ENCODE results near the gene GJA4. TPM values are rescaled to one million over a fixed set of nuclear protein-coding genes. Genes with fewer than 3 reads are reported as not detected.

The GJA4 gene
- total RNA-seq (2014; rRNA removed; shearing (Covaris generic)) = not detected in 2 replicates

GRCh38 chr1:34792868-34793727 lies at the start of gene GJA4:
TSS of gene GJA4 (plus strand) at chr1:34792999. CDS start at chr1:34794214, 1,215 bp downstream.
- Histone ChIP-seq H3K4me1 (no peaks in the 10 kb centered on the region), H3K9me3 (replicated peaks) (no peaks in the 10 kb centered on the region), H3K27me3 (peaks cover 3% of the 10 kb centered on the region; the same call in 1 of the 2 replicates), H3K4me3 (no peak within 1 kb of the TSS), H3K27ac (no peak within 1 kb of the TSS), H3K36me3 (no peaks in the 10 kb centered on the region)
- DNase-seq = no peak

DNA sequence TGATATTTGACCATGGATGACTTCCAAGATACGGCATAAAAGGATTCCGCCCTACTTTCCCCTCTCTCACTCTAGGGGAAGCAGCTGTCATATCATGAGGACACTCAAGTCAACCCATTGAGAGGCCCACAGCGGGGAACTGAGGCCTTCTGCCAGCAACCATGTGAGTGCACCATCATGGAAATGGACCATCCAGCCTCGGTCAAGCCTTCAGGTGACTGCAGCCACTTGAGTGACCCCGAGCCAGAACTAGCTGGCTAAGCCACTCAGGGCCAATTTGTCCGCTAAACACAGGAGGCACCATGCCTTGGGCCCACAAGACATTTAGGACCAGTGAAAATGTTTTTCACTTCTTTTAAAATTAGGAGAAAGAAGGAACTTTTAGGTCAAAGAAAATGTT lies 49.0 kb upstream of the GJA4 start:
- Histone ChIP-seq H3K4me1 (no peaks in the 10 kb centered on the region), H3K9me3 (replicated peaks) (no peaks in the 10 kb centered on the region), H3K36me3 (no peaks in the 10 kb centered on the region), H3K27ac (no peak overlapping the region), H3K27me3 (peaks cover 23% of the 10 kb centered on the region), H3K4me3 (no peak overlapping the region)
- no peak for DNase-seq

- Histone ChIP-seq H3K36me3 (no peaks in the 10 kb centered on the region), H3K27ac (no peak overlapping the region), H3K4me1 (no peaks in the 10 kb centered on the region), H3K9me3 (replicated peaks) (no peaks in the 10 kb centered on the region), H3K27me3 (peaks cover 14% of the 10 kb centered on the region), H3K4me3 (no peak overlapping the region)
- DNase-seq = no peak
Measured at GRCh38 chr1:34744851-34745250, 47.9 kb upstream of the GJA4 start.

- no peak overlapping the region for H3K4me3 ChIP-seq
- peaks cover 6% of the 10 kb centered on the region for H3K27me3 ChIP-seq
- H3K9me3 ChIP-seq (replicated peaks) = no peaks in the 10 kb centered on the region
- no peak for DNase-seq
- no peak overlapping the region for H3K27ac ChIP-seq
- H3K36me3 ChIP-seq = no peaks in the 10 kb centered on the region
- H3K4me1 ChIP-seq = no peaks in the 10 kb centered on the region
Measured at GRCh38 chr1:34745666-34746065, 47.1 kb upstream of the GJA4 start.

GRCh38 chr1:34746101-34746500 lies 46.7 kb upstream of the GJA4 start:
- no peaks in the 10 kb centered on the region for H3K36me3 ChIP-seq
- no peaks in the 10 kb centered on the region for H3K4me1 ChIP-seq
- no peaks in the 10 kb centered on the region for H3K9me3 ChIP-seq (replicated peaks)
- H3K27me3 ChIP-seq = peaks cover 4% of the 10 kb centered on the region
- DNase-seq = no peak
- H3K27ac ChIP-seq = no peak overlapping the region
- H3K4me3 ChIP-seq = no peak overlapping the region

DNA sequence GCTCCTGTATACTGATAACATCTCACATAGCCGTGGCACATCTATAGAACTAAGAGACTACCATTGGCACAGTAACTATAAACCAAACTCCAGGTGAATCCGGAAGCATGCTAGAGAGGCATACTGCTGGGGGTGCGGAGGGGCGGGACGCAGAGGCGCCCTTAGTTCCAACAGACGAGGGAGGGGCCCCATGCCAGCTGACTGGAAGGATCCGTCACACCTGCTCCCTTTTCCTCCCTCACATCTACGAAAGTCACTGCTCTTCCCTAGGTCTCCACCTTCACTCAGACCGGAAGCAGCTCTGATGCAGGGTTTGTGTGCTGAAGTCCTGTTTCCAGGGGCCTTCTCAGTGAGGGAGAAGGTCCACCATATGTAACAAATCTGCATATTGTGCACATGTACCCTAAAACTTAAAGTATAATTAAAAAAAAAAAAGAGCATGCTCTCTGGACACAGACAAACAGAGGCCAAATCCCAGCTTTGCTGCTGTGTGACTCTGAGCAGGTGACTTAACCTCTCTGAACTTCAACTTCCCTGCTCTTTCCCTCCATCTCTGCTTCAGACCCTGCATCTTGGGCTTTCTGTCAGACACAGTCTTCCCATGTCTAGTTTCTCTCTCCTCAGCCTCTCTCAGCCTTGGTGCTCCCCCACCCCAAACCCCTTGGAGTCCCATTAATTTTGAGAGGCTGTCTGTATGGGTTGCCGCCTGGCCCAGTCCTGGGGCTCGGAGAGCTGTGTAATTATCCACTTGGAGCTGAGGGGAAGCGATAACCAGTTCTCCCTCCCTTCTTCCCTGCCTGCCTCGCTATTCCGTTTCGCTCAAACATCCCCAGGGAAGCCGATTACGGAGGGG lies 45.8 kb upstream of the GJA4 start:
- Histone ChIP-seq H3K27ac (no peak overlapping the region), H3K9me3 (replicated peaks) (no peaks in the 10 kb centered on the region), H3K4me1 (no peaks in the 10 kb centered on the region), H3K36me3 (no peaks in the 10 kb centered on the region), H3K27me3 (peaks cover 4% of the 10 kb centered on the region), H3K4me3 (no peak overlapping the region)
- DNase-seq = no peak

- H3K4me3 ChIP-seq = no peak overlapping the region
- H3K9me3 ChIP-seq (replicated peaks) = no peaks in the 10 kb centered on the region
- no peak for DNase-seq
- H3K4me1 ChIP-seq = no peaks in the 10 kb centered on the region
- no peaks in the 10 kb centered on the region; the same call in none of the 2 replicates for H3K27me3 ChIP-seq
- no peak overlapping the region for H3K27ac ChIP-seq
- H3K36me3 ChIP-seq = no peaks in the 10 kb centered on the region
Measured at GRCh38 chr1:34747638-34747941, 45.2 kb upstream of the GJA4 start.

DNA sequence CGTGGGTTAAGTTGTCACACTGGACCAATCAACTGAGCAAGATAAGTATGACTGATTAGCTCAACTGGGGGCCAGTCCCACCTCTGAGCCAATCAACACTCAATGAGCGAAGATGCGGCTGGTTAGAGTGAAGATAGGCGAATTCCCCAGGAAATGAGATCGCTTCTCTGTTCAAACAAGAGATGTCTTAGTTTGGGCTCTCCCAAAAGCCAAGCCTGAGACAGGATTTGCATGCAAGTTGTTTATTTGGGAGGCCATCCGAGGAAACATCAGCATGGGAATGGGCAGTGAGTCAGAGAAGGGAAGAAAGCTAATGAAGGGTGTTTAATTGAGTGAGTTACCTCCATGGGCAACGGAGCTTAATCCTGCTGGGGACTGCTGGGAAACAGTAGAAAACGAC lies 42.8 kb upstream of the GJA4 start:
- DNase-seq = no peak
- Histone ChIP-seq H3K4me3 (no peak overlapping the region), H3K4me1 (no peaks in the 10 kb centered on the region), H3K27ac (no peak overlapping the region), H3K9me3 (replicated peaks) (no peaks in the 10 kb centered on the region), H3K36me3 (no peaks in the 10 kb centered on the region), H3K27me3 (no peaks in the 10 kb centered on the region; the same call in none of the 2 replicates)

DNA sequence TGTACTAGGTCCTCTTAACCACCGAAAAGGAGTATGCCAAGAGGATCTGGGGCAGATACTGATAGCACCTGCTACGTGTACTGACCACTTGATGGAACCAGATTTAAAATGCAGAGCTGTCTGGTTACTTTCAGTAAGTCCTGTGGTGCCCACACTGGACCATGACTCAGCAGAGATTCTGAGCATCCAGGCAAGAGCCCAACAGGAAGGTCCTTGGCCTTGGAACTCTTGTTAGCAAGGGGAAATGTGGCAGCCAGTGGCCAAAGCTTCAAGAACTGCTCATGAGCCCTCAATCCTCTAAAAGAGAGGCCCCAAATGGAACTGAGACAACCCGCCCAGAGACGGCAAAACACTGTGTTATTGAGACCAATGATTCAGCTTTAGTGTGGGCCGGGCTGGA lies 42.2 kb upstream of the GJA4 start:
- Histone ChIP-seq H3K27ac (no peak overlapping the region), H3K4me3 (no peak overlapping the region), H3K27me3 (no peaks in the 10 kb centered on the region; the same call in 1 of the 2 replicates), H3K36me3 (no peaks in the 10 kb centered on the region), H3K9me3 (replicated peaks) (no peaks in the 10 kb centered on the region), H3K4me1 (no peaks in the 10 kb centered on the region)
- no peak for DNase-seq

GRCh38 chr1:34753163-34753562 lies 39.6 kb upstream of the GJA4 start:
- no peak for DNase-seq
- H3K27me3 ChIP-seq = 0 out of 2 replicates have a peak, but pooled peaks cover 4% of the 10 kb centered on the region
- H3K4me1 ChIP-seq = no peaks in the 10 kb centered on the region
- no peaks in the 10 kb centered on the region for H3K36me3 ChIP-seq
- no peak overlapping the region for H3K4me3 ChIP-seq
- H3K27ac ChIP-seq = no peak overlapping the region
- no peaks in the 10 kb centered on the region for H3K9me3 ChIP-seq (replicated peaks)

GRCh38 chr1:34754964-34755637 lies 37.7 kb upstream of the GJA4 start, which contains the start of gene GJB5:
TSS of gene GJB5 (plus strand) at chr1:34755047. CDS start at chr1:34757331, 2,284 bp downstream.
- Histone ChIP-seq H3K27me3 (peaks cover 4% of the 10 kb centered on the region; the same call in 1 of the 2 replicates), H3K27ac (no peak within 1 kb of the TSS), H3K9me3 (replicated peaks) (no peaks in the 10 kb centered on the region), H3K4me1 (no peaks in the 10 kb centered on the region), H3K4me3 (no peak within 1 kb of the TSS), H3K36me3 (no peaks in the 10 kb centered on the region)
- no peak for DNase-seq

GRCh38 chr1:34755961-34756360 lies 36.8 kb upstream of the GJA4 start:
- no peaks in the 10 kb centered on the region for H3K9me3 ChIP-seq (replicated peaks)
- no peaks in the 10 kb centered on the region for H3K4me1 ChIP-seq
- H3K27me3 ChIP-seq = peaks cover 10% of the 10 kb centered on the region
- H3K4me3 ChIP-seq = no peak overlapping the region
- no peaks in the 10 kb centered on the region for H3K36me3 ChIP-seq
- no peak for DNase-seq
- no peak overlapping the region for H3K27ac ChIP-seq

DNA sequence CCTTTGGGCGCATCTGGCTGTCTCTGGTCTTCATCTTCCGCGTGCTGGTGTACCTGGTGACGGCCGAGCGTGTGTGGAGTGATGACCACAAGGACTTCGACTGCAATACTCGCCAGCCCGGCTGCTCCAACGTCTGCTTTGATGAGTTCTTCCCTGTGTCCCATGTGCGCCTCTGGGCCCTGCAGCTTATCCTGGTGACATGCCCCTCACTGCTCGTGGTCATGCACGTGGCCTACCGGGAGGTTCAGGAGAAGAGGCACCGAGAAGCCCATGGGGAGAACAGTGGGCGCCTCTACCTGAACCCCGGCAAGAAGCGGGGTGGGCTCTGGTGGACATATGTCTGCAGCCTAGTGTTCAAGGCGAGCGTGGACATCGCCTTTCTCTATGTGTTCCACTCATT lies 35.4 kb upstream of the GJA4 start:
- H3K27me3 ChIP-seq = peaks cover 10% of the 10 kb centered on the region
- H3K4me3 ChIP-seq = no peak overlapping the region
- no peaks in the 10 kb centered on the region for H3K36me3 ChIP-seq
- H3K9me3 ChIP-seq (replicated peaks) = no peaks in the 10 kb centered on the region
- H3K27ac ChIP-seq = no peak overlapping the region
- H3K4me1 ChIP-seq = no peaks in the 10 kb centered on the region
- no peak for DNase-seq

GRCh38 chr1:34758751-34759150 lies 34.0 kb upstream of the GJA4 start:
- Histone ChIP-seq H3K4me1 (no peaks in the 10 kb centered on the region), H3K9me3 (replicated peaks) (no peaks in the 10 kb centered on the region), H3K4me3 (no peak overlapping the region), H3K27ac (no peak overlapping the region), H3K27me3 (peaks cover 10% of the 10 kb centered on the region), H3K36me3 (no peaks in the 10 kb centered on the region)
- no peak for DNase-seq

Data from SJCRH30 (cell line).